OCI-LY1 (cell line): ENCODE data around the gene GARRE1.

ENCODE experiments used
- H2AFZ ChIP-seq: fragments of 200-600 bp; sonication (generic), shearing (Covaris generic); 2 replicates; pipeline ENCODE4 v1.6.0; 2014; ENCODE audit warnings: antibody characterized with exemption, mild to moderate bottlenecking, low read length
- H3F3A ChIP-seq: fragments of 200-600 bp; sonication (generic), shearing (Covaris generic); 2 replicates; pipeline ENCODE4 v1.6.0; 2014; ENCODE audit warnings: mild to moderate bottlenecking, antibody characterized with exemption, low read length, moderate library complexity; ENCODE audit not compliant: insufficient read depth
- H3K27ac ChIP-seq: fragments of 200-600 bp; sonication (generic); 2 replicates; pipeline ENCODE4 v1.5.1; 2014; ENCODE audit warnings: low read length, mixed run types, mild to moderate bottlenecking, low read depth; ENCODE audit not compliant: poor library complexity, severe bottlenecking
- H3K27me3 ChIP-seq: fragments of 200-600 bp; sonication (generic); 2 replicates; pipeline ENCODE4 v1.6.0; 2014; ENCODE audit warnings: antibody characterized with exemption, mild to moderate bottlenecking, low read length, moderate library complexity; ENCODE audit not compliant: insufficient read depth
- H3K36me3 ChIP-seq: fragments of 200-600 bp; sonication (generic); 2 replicates; pipeline ENCODE4 v1.6.1; 2014; ENCODE audit warnings: mild to moderate bottlenecking, antibody characterized with exemption, low read length, moderate library complexity, mixed read lengths; ENCODE audit not compliant: insufficient read depth
- H3K4me1 ChIP-seq: fragments of 200-600 bp; sonication (generic); 2 replicates; pipeline ENCODE4 v1.5.1; 2014; ENCODE audit warnings: mild to moderate bottlenecking, low read length, moderate library complexity; ENCODE audit not compliant: insufficient read depth, severe bottlenecking
- H3K4me2 ChIP-seq: fragments of 200-600 bp; sonication (generic), shearing (Covaris generic); 2 replicates; pipeline ENCODE4 v1.6.1; 2014; ENCODE audit warnings: low read length
- H3K4me3 ChIP-seq: fragments of 200-600 bp; sonication (generic); 2 replicates; pipeline ENCODE4 v1.5.1; 2014; ENCODE audit warnings: low read length, low read depth, mild to moderate bottlenecking, mixed read lengths; ENCODE audit not compliant: poor library complexity, severe bottlenecking
- H3K79me2 ChIP-seq: fragments of 200-600 bp; shearing (Covaris generic); 2 replicates; pipeline ENCODE4 v1.6.1; 2016; ENCODE audit warnings: mixed run types, low read length, mixed read lengths; ENCODE audit not compliant: insufficient read depth
- H3K9ac ChIP-seq: fragments of 200-600 bp; sonication (generic), shearing (Covaris generic); 2 replicates; pipeline ENCODE4 v1.6.1; 2014; ENCODE audit warnings: mild to moderate bottlenecking, low read length, mixed read lengths
- H3K9me2 ChIP-seq: fragments of 200-600 bp; sonication (generic), shearing (Covaris generic); 2 replicates; pipeline ENCODE4 v1.6.1; 2014; ENCODE audit warnings: low read depth, mild to moderate bottlenecking, low read length, mixed read lengths
- H3K9me3 ChIP-seq: fragments of 200-600 bp; shearing (Covaris generic); 2 replicates; pipeline ENCODE4 v1.6.1; 2014; ENCODE audit warnings: low read length, mixed read lengths
- H4K20me1 ChIP-seq: fragments of 200-600 bp; sonication (generic), shearing (Covaris generic); 2 replicates; pipeline ENCODE4 v1.6.0; 2016; ENCODE audit warnings: mild to moderate bottlenecking, low read length; ENCODE audit not compliant: insufficient read depth
- CTCF ChIP-seq: fragments of 200-600 bp; sonication (generic), shearing (Covaris generic); IDR thresholded peaks from 2 replicates; pipeline ENCODE4 v1.5.1; 2017; ENCODE audit warnings: mild to moderate bottlenecking, antibody characterized with exemption, low read length, moderate library complexity, mixed read lengths
- EZH2 ChIP-seq: fragments of 200-600 bp; sonication (generic), shearing (Covaris generic); IDR thresholded peaks from 2 replicates; pipeline ENCODE4 v1.8.0; 2017; ENCODE audit warnings: borderline replicate concordance, mixed run types, mild to moderate bottlenecking, antibody characterized with exemption, low read length, moderate library complexity, mixed read lengths

GARRE1 gene

GRCh38 chr19:34217952-34218817 lies 36.2 kb upstream of the GARRE1 start:
- Histone ChIP-seq H2AFZ (no peak overlapping the region), H3K27me3 (no peaks in the 10 kb centered on the region), H3K9me2 (no peaks in the 10 kb centered on the region), H3K4me2 (peak overlapping the region; percentile 31; the same call in 1 of the 2 replicates), H3K36me3 (peaks cover 67% of the 10 kb centered on the region), H3K27ac (peak overlapping the region; percentile 81), H3K9ac (no peak overlapping the region; the same call in 1 of the 2 replicates), H4K20me1 (no peaks in the 10 kb centered on the region), H3F3A (no peaks in the 10 kb centered on the region), H3K79me2 (no peaks in the 10 kb centered on the region), H3K4me1 (peaks cover 26% of the 10 kb centered on the region), H3K4me3 (no peak overlapping the region), H3K9me3 (no peaks in the 10 kb centered on the region)
- TF ChIP-seq CTCF (no peak), EZH2 (no peak)

- no peak overlapping the region for H2AFZ ChIP-seq
- peaks cover 70% of the 10 kb centered on the region for H3K36me3 ChIP-seq
- H3K9me3 ChIP-seq: no peaks in the 10 kb centered on the region
- H3K79me2 ChIP-seq: no peaks in the 10 kb centered on the region
- peak overlapping the region; percentile 81 for H3K27ac ChIP-seq
- H3K9me2 ChIP-seq: no peaks in the 10 kb centered on the region
- H4K20me1 ChIP-seq: no peaks in the 10 kb centered on the region
- H3K4me3 ChIP-seq: no peak overlapping the region
- TF ChIP-seq CTCF (no peak), EZH2 (no peak)
- H3K27me3 ChIP-seq: no peaks in the 10 kb centered on the region
- no peak overlapping the region; the same call in 1 of the 2 replicates for H3K9ac ChIP-seq
- H3K4me1 ChIP-seq: peaks cover 26% of the 10 kb centered on the region
- H3K4me2 ChIP-seq: peak overlapping the region; percentile 16; the same call in 1 of the 2 replicates
- no peaks in the 10 kb centered on the region for H3F3A ChIP-seq
Observed at GRCh38 chr19:34218818-34219164, 35.6 kb upstream of the GARRE1 start.

GRCh38 chr19:34220472-34221063 lies 33.8 kb upstream of the GARRE1 start:
- peaks cover 77% of the 10 kb centered on the region for H3K36me3 ChIP-seq
- H2AFZ ChIP-seq: no peak overlapping the region
- no peaks in the 10 kb centered on the region for H3K9me3 ChIP-seq
- no peak overlapping the region for H3K4me2 ChIP-seq
- no peak overlapping the region for H3K4me3 ChIP-seq
- no peaks in the 10 kb centered on the region for H3K79me2 ChIP-seq
- H3K27ac ChIP-seq: no peak overlapping the region
- H3K9ac ChIP-seq: no peak overlapping the region
- H3K9me2 ChIP-seq: no peaks in the 10 kb centered on the region
- no peaks in the 10 kb centered on the region for H3F3A ChIP-seq
- no peaks in the 10 kb centered on the region for H4K20me1 ChIP-seq
- H3K27me3 ChIP-seq: no peaks in the 10 kb centered on the region
- no peak for TF ChIP-seq EZH2
- TF ChIP-seq CTCF: peak; percentile 79
- peaks cover 26% of the 10 kb centered on the region for H3K4me1 ChIP-seq
